ENCODE measurements around the gene FCN2. TPM values are rescaled to one million over a fixed set of nuclear protein-coding genes. Genes with fewer than 3 reads are reported as not detected.
A peak's percentile ranks its signal among the peaks of the same experiment; 100 is the strongest.

The FCN2 gene
- total and polyA plus RNA-seq, 4 donors, result 23.6 to 186 (median 121) TPM

DNA sequence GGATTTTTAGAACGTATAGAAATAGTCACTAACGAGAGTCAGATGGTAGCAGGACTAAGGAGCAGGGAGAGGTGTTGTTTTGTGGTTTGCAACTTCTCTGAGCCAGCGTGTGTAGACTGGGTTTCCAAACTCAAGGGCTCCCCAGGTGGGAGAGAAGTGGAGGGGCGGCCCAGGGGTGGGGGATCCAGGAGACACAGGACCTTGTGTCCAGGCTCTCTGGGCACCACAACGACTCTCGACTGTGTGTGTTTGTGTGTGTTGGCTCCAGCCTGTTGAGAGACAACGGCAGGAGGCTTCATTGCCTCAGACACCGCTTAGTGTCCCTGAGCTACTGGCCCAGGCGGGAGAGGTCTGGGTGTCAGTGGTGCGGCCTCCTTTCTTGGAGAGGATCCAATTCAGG, 38.0 kb downstream of the FCN2 start:
- TF ChIP-seq HNF4G (IDR thresholded peaks at IDR 0.05) (no peak), RAD21 (IDR thresholded peaks at IDR 0.05) (no peak), FOXA2 (IDR thresholded peaks at IDR 0.05) (no peak), NR2F2 (IDR thresholded peaks at IDR 0.05) (no peak), GABPA (IDR thresholded peaks at IDR 0.05 in 1 of 2, conservative IDR thresholded peaks at IDR 0.05 in 1 of 2) (no peak), JUND (IDR thresholded peaks at IDR 0.05) (no peak), EGR1 (IDR thresholded peaks at IDR 0.05; ENCODE audit: low read depth in 2 of 2) (no peak), SP1 (IDR thresholded peaks at IDR 0.05) (no peak)
- TF ChIP-seq, protein P1, sequence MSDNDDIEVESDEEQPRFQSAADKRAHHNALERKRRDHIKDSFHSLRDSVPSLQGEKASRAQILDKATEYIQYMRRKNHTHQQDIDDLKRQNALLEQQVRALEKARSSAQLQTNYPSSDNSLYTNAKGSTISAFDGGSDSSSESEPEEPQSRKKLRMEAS (IDR thresholded peaks at IDR 0.05), result no peak
- DNase-seq (ENCODE audit: low spot score), result peak; percentile 26
- Histone ChIP-seq H3K4me1 (ENCODE audit: control insufficient read depth in 4 of 4, insufficient read depth in 4 of 4, low read length in 3 of 4) (no peaks in the 10 kb centered on the region), H3K27ac (ENCODE audit: low read depth in 1 of 2, low read length in 2 of 2) (no peak overlapping the region), H3K36me3 (ENCODE audit: control insufficient read depth in 4 of 4, insufficient read depth in 3 of 4, low read depth in 1 of 4, low read length in 3 of 4) (no peaks in the 10 kb centered on the region), H3K27me3 (ENCODE audit: control insufficient read depth in 4 of 4, insufficient read depth in 4 of 4, low read length in 3 of 4) (no peaks in the 10 kb centered on the region), H3K4me3 (ENCODE audit: low read depth in 1 of 3, low read length in 3 of 3) (no peak overlapping the region), H3K9me3 (ENCODE audit: control insufficient read depth in 4 of 4, low read length in 3 of 4) (peaks cover 4 to 8% (median 5%) of the 10 kb centered on the region in 4 donors), H3K9ac (ENCODE audit: low read depth in 1 of 2, low read length in 2 of 2) (no peak overlapping the region)
- WGBS, result 84% methylated on average over 10 of the region's 10 CpGs

DNA sequence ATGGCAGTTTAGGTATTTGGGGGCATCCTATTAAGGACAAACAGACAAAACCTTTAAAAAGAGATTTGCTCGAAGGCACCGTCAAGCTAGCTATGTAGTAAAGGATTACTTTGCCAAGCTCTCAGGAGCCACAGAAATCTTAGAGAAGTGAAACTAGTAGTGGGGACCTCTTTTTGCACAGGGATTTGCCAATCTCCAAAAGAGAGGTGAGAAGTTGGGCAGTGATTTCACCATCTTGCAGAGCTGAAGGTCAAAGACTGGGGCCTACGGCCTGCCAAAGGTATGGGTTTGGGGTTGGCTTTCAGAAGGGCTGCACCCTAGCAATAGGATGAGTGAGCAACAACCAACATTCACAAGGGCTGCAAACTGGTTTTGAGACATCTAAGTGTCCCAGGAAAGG, 38.7 kb downstream of the FCN2 start:
- H3K27ac ChIP-seq (ENCODE audit: low read depth in 1 of 2, low read length in 2 of 2), result no peak overlapping the region
- no peaks in the 10 kb centered on the region for H3K27me3 ChIP-seq (ENCODE audit: control insufficient read depth in 4 of 4, insufficient read depth in 4 of 4, low read length in 3 of 4)
- no peaks in the 10 kb centered on the region for H3K4me1 ChIP-seq (ENCODE audit: control insufficient read depth in 4 of 4, insufficient read depth in 4 of 4, low read length in 3 of 4)
- WGBS, result 82% methylated on average over 3 of the region's 3 CpGs
- no peak overlapping the region for H3K9ac ChIP-seq (ENCODE audit: low read depth in 1 of 2, low read length in 2 of 2)
- no peak overlapping the region for H3K4me3 ChIP-seq (ENCODE audit: low read depth in 1 of 3, low read length in 3 of 3)
- peaks cover 4 to 8% (median 5%) of the 10 kb centered on the region in 4 donors for H3K9me3 ChIP-seq (ENCODE audit: control insufficient read depth in 4 of 4, low read length in 3 of 4)
- DNase-seq (ENCODE audit: low spot score), result no peak
- H3K36me3 ChIP-seq (ENCODE audit: control insufficient read depth in 4 of 4, insufficient read depth in 3 of 4, low read depth in 1 of 4, low read length in 3 of 4), result no peaks in the 10 kb centered on the region
- TF ChIP-seq FOXA2 (IDR thresholded peaks at IDR 0.05) (no peak), FOXA1 (IDR thresholded peaks at IDR 0.05) (no peak), SP1 (IDR thresholded peaks at IDR 0.05) (no peak), TAF1 (conservative IDR thresholded peaks at IDR 0.05) (no peak), YY1 (IDR thresholded peaks at IDR 0.05) (no peak), EGR1 (IDR thresholded peaks at IDR 0.05; ENCODE audit: low read depth in 2 of 2) (no peak), JUND (IDR thresholded peaks at IDR 0.05) (no peak)
- TF ChIP-seq, protein P1 (IDR thresholded peaks at IDR 0.05), result no peak
- TF ChIP-seq, protein P2, sequence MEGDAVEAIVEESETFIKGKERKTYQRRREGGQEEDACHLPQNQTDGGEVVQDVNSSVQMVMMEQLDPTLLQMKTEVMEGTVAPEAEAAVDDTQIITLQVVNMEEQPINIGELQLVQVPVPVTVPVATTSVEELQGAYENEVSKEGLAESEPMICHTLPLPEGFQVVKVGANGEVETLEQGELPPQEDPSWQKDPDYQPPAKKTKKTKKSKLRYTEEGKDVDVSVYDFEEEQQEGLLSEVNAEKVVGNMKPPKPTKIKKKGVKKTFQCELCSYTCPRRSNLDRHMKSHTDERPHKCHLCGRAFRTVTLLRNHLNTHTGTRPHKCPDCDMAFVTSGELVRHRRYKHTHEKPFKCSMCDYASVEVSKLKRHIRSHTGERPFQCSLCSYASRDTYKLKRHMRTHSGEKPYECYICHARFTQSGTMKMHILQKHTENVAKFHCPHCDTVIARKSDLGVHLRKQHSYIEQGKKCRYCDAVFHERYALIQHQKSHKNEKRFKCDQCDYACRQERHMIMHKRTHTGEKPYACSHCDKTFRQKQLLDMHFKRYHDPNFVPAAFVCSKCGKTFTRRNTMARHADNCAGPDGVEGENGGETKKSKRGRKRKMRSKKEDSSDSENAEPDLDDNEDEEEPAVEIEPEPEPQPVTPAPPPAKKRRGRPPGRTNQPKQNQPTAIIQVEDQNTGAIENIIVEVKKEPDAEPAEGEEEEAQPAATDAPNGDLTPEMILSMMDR (IDR thresholded peaks at IDR 0.05; ENCODE audit: low read depth, low read length, missing input control), result no peak
- TF ChIP-seq, protein P3, sequence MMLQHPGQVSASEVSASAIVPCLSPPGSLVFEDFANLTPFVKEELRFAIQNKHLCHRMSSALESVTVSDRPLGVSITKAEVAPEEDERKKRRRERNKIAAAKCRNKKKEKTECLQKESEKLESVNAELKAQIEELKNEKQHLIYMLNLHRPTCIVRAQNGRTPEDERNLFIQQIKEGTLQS (IDR thresholded peaks at IDR 0.05), result no peak

DNA sequence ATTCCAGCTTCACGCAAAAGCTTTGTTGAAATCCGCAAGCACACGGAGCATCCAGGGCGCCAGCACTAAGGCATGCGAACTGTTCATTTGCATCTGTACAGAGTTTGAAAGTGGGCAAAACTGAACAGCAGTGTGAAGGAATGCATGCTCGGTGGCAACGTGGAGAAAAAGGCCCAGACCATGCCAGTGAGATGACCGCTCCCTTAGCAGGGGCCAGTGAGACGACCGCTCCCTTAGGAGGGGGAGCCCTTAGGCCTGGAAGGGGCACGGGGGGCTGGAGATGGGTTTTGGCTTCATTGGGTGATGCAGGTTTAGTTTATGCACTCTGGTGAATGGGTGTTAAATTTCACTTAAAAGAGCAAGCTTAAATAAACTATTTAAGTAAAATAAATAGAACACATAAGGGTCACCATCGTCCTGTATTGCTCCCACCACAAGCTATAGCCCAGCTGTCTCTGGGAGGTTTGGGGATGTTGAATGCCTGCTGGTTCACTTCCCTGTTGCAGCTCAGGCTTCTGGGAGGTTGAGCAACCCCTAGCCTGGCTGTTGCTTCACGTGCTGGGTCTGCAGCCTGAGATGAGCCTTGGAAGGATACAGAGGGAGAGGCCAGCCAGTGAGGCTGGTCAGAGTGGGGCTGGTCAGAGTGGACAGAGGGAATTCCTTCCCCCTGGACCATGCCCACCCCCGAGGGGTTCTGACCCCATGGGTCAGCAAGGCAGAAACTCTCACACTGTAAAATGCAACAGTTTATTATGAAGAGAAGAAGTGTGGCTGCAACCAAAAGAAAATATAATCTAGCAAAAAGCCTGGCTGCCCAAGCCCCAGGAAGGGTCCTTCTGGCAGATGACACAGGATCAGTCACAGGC, 41.7 kb downstream of the FCN2 start:
- Histone ChIP-seq H3K9ac (ENCODE audit: low read depth in 1 of 2, low read length in 2 of 2) (no peak overlapping the region), H3K36me3 (ENCODE audit: control insufficient read depth in 4 of 4, insufficient read depth in 3 of 4, low read depth in 1 of 4, low read length in 3 of 4) (no peaks in the 10 kb centered on the region), H3K9me3 (ENCODE audit: control insufficient read depth in 4 of 4, low read length in 3 of 4) (peaks cover 4 to 8% (median 5%) of the 10 kb centered on the region in 4 donors), H3K27ac (ENCODE audit: low read depth in 1 of 2, low read length in 2 of 2) (no peak overlapping the region), H3K4me1 (ENCODE audit: control insufficient read depth in 4 of 4, insufficient read depth in 4 of 4, low read length in 3 of 4) (no peaks in the 10 kb centered on the region), H3K4me3 (ENCODE audit: low read depth in 1 of 3, low read length in 3 of 3) (no peak overlapping the region), H3K27me3 (ENCODE audit: control insufficient read depth in 4 of 4, insufficient read depth in 4 of 4, low read length in 3 of 4) (no peaks in the 10 kb centered on the region)
- TF ChIP-seq YY1 (IDR thresholded peaks at IDR 0.05), result no peak
- no peak for TF ChIP-seq EGR1 (IDR thresholded peaks at IDR 0.05; ENCODE audit: low read depth in 2 of 2)
- no peak for TF ChIP-seq TAF1 (conservative IDR thresholded peaks at IDR 0.05)
- TF ChIP-seq FOXA1 (IDR thresholded peaks at IDR 0.05), result no peak
- no peak for TF ChIP-seq RAD21 (IDR thresholded peaks at IDR 0.05)
- no peak for TF ChIP-seq HNF4G (IDR thresholded peaks at IDR 0.05)
- TF ChIP-seq SP1 (IDR thresholded peaks at IDR 0.05), result no peak
- TF ChIP-seq, protein P4, sequence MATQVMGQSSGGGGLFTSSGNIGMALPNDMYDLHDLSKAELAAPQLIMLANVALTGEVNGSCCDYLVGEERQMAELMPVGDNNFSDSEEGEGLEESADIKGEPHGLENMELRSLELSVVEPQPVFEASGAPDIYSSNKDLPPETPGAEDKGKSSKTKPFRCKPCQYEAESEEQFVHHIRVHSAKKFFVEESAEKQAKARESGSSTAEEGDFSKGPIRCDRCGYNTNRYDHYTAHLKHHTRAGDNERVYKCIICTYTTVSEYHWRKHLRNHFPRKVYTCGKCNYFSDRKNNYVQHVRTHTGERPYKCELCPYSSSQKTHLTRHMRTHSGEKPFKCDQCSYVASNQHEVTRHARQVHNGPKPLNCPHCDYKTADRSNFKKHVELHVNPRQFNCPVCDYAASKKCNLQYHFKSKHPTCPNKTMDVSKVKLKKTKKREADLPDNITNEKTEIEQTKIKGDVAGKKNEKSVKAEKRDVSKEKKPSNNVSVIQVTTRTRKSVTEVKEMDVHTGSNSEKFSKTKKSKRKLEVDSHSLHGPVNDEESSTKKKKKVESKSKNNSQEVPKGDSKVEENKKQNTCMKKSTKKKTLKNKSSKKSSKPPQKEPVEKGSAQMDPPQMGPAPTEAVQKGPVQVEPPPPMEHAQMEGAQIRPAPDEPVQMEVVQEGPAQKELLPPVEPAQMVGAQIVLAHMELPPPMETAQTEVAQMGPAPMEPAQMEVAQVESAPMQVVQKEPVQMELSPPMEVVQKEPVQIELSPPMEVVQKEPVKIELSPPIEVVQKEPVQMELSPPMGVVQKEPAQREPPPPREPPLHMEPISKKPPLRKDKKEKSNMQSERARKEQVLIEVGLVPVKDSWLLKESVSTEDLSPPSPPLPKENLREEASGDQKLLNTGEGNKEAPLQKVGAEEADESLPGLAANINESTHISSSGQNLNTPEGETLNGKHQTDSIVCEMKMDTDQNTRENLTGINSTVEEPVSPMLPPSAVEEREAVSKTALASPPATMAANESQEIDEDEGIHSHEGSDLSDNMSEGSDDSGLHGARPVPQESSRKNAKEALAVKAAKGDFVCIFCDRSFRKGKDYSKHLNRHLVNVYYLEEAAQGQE (IDR thresholded peaks at IDR 0.05), result no peak
- no peak for TF ChIP-seq FOXA2 (IDR thresholded peaks at IDR 0.05)
- TF ChIP-seq GABPA (IDR thresholded peaks at IDR 0.05 in 1 of 2, conservative IDR thresholded peaks at IDR 0.05 in 1 of 2), result no peak
- TF ChIP-seq, protein P5, sequence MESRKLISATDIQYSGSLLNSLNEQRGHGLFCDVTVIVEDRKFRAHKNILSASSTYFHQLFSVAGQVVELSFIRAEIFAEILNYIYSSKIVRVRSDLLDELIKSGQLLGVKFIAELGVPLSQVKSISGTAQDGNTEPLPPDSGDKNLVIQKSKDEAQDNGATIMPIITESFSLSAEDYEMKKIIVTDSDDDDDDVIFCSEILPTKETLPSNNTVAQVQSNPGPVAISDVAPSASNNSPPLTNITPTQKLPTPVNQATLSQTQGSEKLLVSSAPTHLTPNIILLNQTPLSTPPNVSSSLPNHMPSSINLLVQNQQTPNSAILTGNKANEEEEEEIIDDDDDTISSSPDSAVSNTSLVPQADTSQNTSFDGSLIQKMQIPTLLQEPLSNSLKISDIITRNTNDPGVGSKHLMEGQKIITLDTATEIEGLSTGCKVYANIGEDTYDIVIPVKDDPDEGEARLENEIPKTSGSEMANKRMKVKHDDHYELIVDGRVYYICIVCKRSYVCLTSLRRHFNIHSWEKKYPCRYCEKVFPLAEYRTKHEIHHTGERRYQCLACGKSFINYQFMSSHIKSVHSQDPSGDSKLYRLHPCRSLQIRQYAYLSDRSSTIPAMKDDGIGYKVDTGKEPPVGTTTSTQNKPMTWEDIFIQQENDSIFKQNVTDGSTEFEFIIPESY (IDR thresholded peaks at IDR 0.05), result no peak
- TF ChIP-seq HNF4A (conservative IDR thresholded peaks at IDR 0.05), result no peak
- no peak for TF ChIP-seq NR2F2 (IDR thresholded peaks at IDR 0.05)
- 71% methylated on average over 14 of the region's 14 CpGs for WGBS
- peak; percentile 33 for DNase-seq (ENCODE audit: low spot score)

Measured in liver (tissue), 9 donors.